Colonic mucosa (tissue), 4 donors: Measurements from ENCODE around the gene ABHD12B. TPM values are rescaled to one million over a fixed set of nuclear protein-coding genes. Genes with fewer than 3 reads are reported as not detected.
A peak's percentile ranks its signal among the peaks of the same experiment; 100 is the strongest.

Experiments used
- DNase-seq: peaks from one replicate; pipeline ENCODE4 v3.0.0-alpha.2; 2020
- H3K27ac ChIP-seq: fragments of 200-600 bp; one replicate; pipeline ENCODE4 v1.8.0; 2021
- H3K27me3 ChIP-seq: fragments of 200-600 bp; one replicate; pipeline ENCODE4 v1.8.0; 2021
- H3K36me3 ChIP-seq: fragments of 200-600 bp; one replicate; pipeline ENCODE4 v1.8.0; 2021
- H3K4me1 ChIP-seq: fragments of 200-600 bp; one replicate; pipeline ENCODE4 v1.8.0; 2021; ENCODE audit warnings: mild to moderate bottlenecking
- H3K4me3 ChIP-seq: fragments of 200-600 bp; one replicate; pipeline ENCODE4 v1.8.0; 2021
- H3K9ac ChIP-seq, 2 donors: one replicate each; pipeline ENCODE4 v1.7.0; 2013; ENCODE audit warnings: control low read depth in 2 of 2, low read depth in 2 of 2, low read length in 2 of 2
- H3K9me3 ChIP-seq: fragments of 200-600 bp; one replicate; pipeline ENCODE4 v1.8.0; 2021
- CTCF ChIP-seq: fragments of 200-600 bp; IDR thresholded peaks from one replicate; pipeline ENCODE4 v1.8.0; 2022; ENCODE audit warnings: antibody characterized with exemption, mild to moderate bottlenecking
- intact Hi-C: fragments of 100-400 bp; cut with DNase I; formaldehyde crosslinking; loops from one replicate; pipeline ENCODE4 v1.14.1; 2022
- total RNA-seq, 2 donors: library from RNA; stranded (reverse); fragmentation: NEBNext Ultra II Directional in 1 of 2; extraction: Animal tissue kit (Norgen Biotek cat#: 25700) in 1 of 2; gene quantifications; one replicate each; pipeline ENCODE4 v1.2.1, GENCODE V29; 2021
- donor health status: healthy.
- donor health status: DM: no; HTN: no; CAD: no.
- donor health status: DM: no; HTN: no; CAD: no.

Gene ABHD12B
- total RNA-seq, 2 donors from 2014 or later, result 11.0 to 20.7 TPM

GRCh38 chr14:50830932-50831725, 40.7 kb upstream of the ABHD12B start, which contains the start of gene NIN:
Gene NIN, minus strand, starts transcription at chr14:50831162. Its CDS starts 9,106 bp downstream, at chr14:50822056.
- TF ChIP-seq CTCF, result no peak
- H3K9ac ChIP-seq, result peak within 1 kb of the TSS; percentile 73 to 87
- no peaks in the 10 kb centered on the region for H3K9me3 ChIP-seq
- H3K27ac ChIP-seq, result peak within 1 kb of the TSS; percentile 82
- peak within 1 kb of the TSS; percentile 65 for H3K4me3 ChIP-seq
- no peaks in the 10 kb centered on the region for H3K27me3 ChIP-seq
- H3K4me1 ChIP-seq, result no peaks in the 10 kb centered on the region
- intact Hi-C loops, result no loop called here
- H3K36me3 ChIP-seq, result no peaks in the 10 kb centered on the region
- peak; percentile 75 for DNase-seq

DNA sequence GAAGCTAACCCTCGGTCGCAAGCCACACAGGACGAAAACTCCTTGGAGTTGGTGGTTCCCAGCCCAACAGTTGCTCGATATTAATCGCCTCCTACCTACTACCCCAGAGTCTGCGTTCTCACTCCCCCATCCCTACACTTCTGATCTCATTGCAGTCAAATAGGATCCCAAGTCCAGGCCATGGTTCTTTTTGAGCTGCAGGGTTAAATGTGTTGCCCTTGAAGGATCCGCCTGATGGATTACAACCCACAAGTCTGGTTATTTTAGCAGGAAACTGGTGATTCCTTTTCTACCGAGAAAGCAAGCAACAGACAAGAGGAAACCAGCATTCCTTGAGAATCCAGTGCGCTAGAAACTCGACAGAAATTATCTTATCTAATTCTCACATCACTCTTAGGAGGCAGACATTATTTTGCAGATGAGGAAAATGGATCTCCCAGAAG, 40.1 kb upstream of the ABHD12B start:
- DNase-seq, result no peak
- H3K4me1 ChIP-seq, result no peaks in the 10 kb centered on the region
- H3K9ac ChIP-seq, result peak overlapping the region; percentile 73 to 87
- peak overlapping the region; percentile 65 for H3K4me3 ChIP-seq
- intact Hi-C loops, result no loop called here
- no peaks in the 10 kb centered on the region for H3K9me3 ChIP-seq
- no peak for TF ChIP-seq CTCF
- no peaks in the 10 kb centered on the region for H3K36me3 ChIP-seq
- peak overlapping the region; percentile 74 for H3K27ac ChIP-seq
- no peaks in the 10 kb centered on the region for H3K27me3 ChIP-seq

GRCh38 chr14:50832935-50833630, 38.8 kb upstream of the ABHD12B start:
- no peaks in the 10 kb centered on the region for H3K27me3 ChIP-seq
- intact Hi-C loops, result no loop called here
- no peaks in the 10 kb centered on the region for H3K9me3 ChIP-seq
- H3K27ac ChIP-seq, result no peak overlapping the region
- no peak overlapping the region for H3K4me3 ChIP-seq
- TF ChIP-seq CTCF, result no peak
- H3K9ac ChIP-seq, result no peak overlapping the region
- no peak for DNase-seq
- no peaks in the 10 kb centered on the region for H3K4me1 ChIP-seq
- H3K36me3 ChIP-seq, result no peaks in the 10 kb centered on the region

DNA sequence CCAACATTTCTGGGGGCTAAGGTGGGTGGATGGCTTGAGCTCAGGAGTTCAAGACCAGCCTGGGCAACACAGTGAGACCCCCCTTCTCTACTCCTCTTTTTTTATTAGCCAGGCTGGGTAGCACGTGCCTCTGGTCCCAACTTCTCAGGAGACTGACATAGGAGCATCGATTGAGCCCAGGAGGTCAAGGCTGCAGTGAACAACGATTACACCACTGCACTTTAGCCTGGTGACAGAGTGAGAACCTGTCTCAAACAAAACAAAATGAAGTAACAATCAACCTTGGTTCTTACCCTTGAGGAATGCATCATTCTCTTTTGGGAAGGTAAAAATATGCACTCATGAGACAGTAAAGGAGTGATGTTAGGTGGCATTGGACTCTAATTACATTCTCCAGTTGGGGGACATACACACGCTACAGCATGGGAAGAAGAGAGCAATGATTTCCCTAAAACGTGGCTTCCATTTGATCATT, 37.0 kb upstream of the ABHD12B start:
- TF ChIP-seq CTCF, result no peak
- no peak for DNase-seq
- Histone ChIP-seq H3K36me3 (no peaks in the 10 kb centered on the region), H3K4me1 (no peaks in the 10 kb centered on the region), H3K4me3 (no peak overlapping the region), H3K27ac (no peak overlapping the region), H3K9ac (no peak overlapping the region), H3K9me3 (no peaks in the 10 kb centered on the region), H3K27me3 (no peaks in the 10 kb centered on the region)
- intact Hi-C loops, result no loop called here

DNA sequence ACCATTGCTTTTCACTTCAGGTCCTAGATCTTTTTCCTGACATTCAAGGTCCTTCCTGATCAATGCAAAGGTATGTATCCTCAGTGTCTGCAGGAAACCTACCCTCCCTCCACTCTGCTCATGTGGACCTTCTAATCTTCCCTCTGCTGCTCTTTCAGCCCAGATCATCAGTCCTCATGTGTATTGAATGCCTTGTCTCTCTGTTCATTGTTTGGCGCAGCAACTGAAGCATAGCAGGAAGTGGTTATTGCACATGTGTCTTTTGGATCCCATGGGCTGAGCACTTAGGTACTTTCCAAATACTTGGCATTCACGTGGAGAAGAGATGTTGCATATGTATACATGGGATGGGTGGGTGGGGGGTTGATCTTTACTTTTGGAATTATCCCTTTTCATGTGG, 36.6 kb upstream of the ABHD12B start:
- DNase-seq, result no peak
- no peaks in the 10 kb centered on the region for H3K27me3 ChIP-seq
- intact Hi-C loops, result no loop called here
- H3K4me1 ChIP-seq, result no peaks in the 10 kb centered on the region
- H3K9ac ChIP-seq, result no peak overlapping the region
- H3K36me3 ChIP-seq, result no peaks in the 10 kb centered on the region
- H3K4me3 ChIP-seq, result no peak overlapping the region
- no peaks in the 10 kb centered on the region for H3K9me3 ChIP-seq
- TF ChIP-seq CTCF, result no peak
- no peak overlapping the region for H3K27ac ChIP-seq
